Lower leg skin (tissue), 3 donors: Measurements from ENCODE around the gene CARD16.
"Not testable (repeated sequence)": the region's sequence is repeated elsewhere in the genome, so short reads cannot be mapped to it uniquely, and the experiment has no call there.

ENCODE experiments used
- POLR2A ChIP-seq, 2 donors: fragments of 450-650 bp; IDR thresholded peaks; one replicate each; pipeline ENCODE4 v1.6.1; 2016 to 2017; ENCODE audit warnings: antibody characterized with exemption in 2 of 2, mild to moderate bottlenecking in 1 of 2, moderate library complexity in 1 of 2
- TF ChIP-seq, protein P1 (sequence below), 3 donors: fragments of 450-650 bp; IDR thresholded peaks; one replicate each; pipeline ENCODE4 v1.5.1; 2016; ENCODE audit warnings: antibody characterized with exemption in 3 of 3, mild to moderate bottlenecking in 3 of 3, moderate library complexity in 2 of 3

DNA sequence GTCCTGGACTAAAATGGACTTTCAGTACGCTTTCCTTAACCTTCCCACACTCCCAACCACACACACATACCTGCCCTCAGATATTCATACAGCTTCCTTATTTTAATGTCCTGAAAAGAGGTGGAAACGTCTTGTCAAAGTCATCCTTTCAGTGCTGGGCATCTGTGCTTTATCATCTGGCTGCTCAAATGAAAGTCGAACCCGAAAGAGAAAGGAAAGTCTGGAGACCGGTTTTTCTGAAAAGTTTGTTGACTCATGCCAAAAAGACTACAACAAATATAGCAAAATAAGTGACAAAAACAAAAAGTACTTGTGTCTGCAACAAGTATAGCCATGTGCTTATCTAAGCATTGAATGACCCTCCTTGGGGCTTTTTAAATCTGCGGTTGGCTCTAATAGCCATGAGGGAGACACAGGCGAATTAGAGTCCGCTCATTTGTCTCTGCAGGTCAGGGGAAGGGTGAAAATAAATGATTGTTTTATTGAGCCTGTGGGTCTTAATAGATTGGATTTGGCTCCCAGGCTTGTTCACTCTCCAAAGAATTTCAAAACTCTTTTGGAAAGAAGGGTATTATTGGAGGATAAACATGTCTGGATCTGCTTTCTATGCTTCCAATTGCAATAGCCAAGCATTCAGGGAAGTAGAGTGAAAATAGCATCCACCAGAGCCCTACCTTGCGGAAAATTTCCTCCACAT lies 18.3 kb upstream of the CARD16 start:
- TF ChIP-seq POLR2A (IDR thresholded peaks at IDR 0.05) = not testable (repeated sequence)
- TF ChIP-seq, protein P1, sequence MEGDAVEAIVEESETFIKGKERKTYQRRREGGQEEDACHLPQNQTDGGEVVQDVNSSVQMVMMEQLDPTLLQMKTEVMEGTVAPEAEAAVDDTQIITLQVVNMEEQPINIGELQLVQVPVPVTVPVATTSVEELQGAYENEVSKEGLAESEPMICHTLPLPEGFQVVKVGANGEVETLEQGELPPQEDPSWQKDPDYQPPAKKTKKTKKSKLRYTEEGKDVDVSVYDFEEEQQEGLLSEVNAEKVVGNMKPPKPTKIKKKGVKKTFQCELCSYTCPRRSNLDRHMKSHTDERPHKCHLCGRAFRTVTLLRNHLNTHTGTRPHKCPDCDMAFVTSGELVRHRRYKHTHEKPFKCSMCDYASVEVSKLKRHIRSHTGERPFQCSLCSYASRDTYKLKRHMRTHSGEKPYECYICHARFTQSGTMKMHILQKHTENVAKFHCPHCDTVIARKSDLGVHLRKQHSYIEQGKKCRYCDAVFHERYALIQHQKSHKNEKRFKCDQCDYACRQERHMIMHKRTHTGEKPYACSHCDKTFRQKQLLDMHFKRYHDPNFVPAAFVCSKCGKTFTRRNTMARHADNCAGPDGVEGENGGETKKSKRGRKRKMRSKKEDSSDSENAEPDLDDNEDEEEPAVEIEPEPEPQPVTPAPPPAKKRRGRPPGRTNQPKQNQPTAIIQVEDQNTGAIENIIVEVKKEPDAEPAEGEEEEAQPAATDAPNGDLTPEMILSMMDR (IDR thresholded peaks at IDR 0.05) = not testable (repeated sequence)
